Measurements from ENCODE around the gene STK32C.
A peak's percentile ranks its signal among the peaks of the same experiment; 100 is the strongest.

Gene STK32C

GRCh38 chr10:132259702-132260482 lies 47.9 kb downstream of the STK32C start:
- Mint-ChIP-seq H3K4me3 (no peak overlapping the region), H3K4me1 (peaks cover 2 to 5% of the 10 kb centered on the region in 2 donors), H3K27ac (no peak overlapping the region), H3K36me3 (no peaks in the 10 kb centered on the region), H3K27me3 (peaks cover 0 to 5% of the 10 kb centered on the region in 2 donors), H3K9me3 (no peaks in the 10 kb centered on the region)
- DNase-seq (no peak), ATAC-seq (replicated peaks) (no peak)

- Mint-ChIP-seq H3K4me3 (no peak overlapping the region), H3K4me1 (peaks cover 2 to 5% of the 10 kb centered on the region in 2 donors), H3K27me3 (peaks cover 0 to 5% of the 10 kb centered on the region in 2 donors), H3K27ac (no peak overlapping the region), H3K9me3 (no peaks in the 10 kb centered on the region), H3K36me3 (no peaks in the 10 kb centered on the region)
- no peak for ATAC-seq (replicated peaks)
- DNase-seq, result no peak
Measured at GRCh38 chr10:132258423-132258822, 49.3 kb downstream of the STK32C start.

- H3K27me3 Mint-ChIP-seq, result peaks cover 0 to under 1% of the 10 kb centered on the region in 2 donors
- ATAC-seq (replicated peaks) (no peak), DNase-seq (no peak)
- H3K27ac Mint-ChIP-seq, result no peak overlapping the region
- no peak overlapping the region for H3K4me3 Mint-ChIP-seq
- peaks cover 2 to 5% of the 10 kb centered on the region in 2 donors for H3K4me1 Mint-ChIP-seq
- H3K9me3 Mint-ChIP-seq, result no peaks in the 10 kb centered on the region
- H3K36me3 Mint-ChIP-seq, result no peaks in the 10 kb centered on the region
Measured at GRCh38 chr10:132257907-132258306, 49.8 kb downstream of the STK32C start.

- H3K9me3 Mint-ChIP-seq, result no peaks in the 10 kb centered on the region
- H3K4me1 Mint-ChIP-seq, result peaks cover 2 to 4% of the 10 kb centered on the region in 2 donors
- no peaks in the 10 kb centered on the region for H3K27me3 Mint-ChIP-seq
- no peak for DNase-seq
- peak overlapping the region; percentile 51 for H3K27ac Mint-ChIP-seq
- ATAC-seq (replicated peaks), result no peak
- no peak overlapping the region for H3K4me3 Mint-ChIP-seq
- no peaks in the 10 kb centered on the region for H3K36me3 Mint-ChIP-seq
Measured at GRCh38 chr10:132257271-132257670, 50.5 kb downstream of the STK32C start.

GRCh38 chr10:132256866-132257265 lies 50.9 kb downstream of the STK32C start:
- H3K4me3 Mint-ChIP-seq, result no peak overlapping the region
- H3K27me3 Mint-ChIP-seq, result no peaks in the 10 kb centered on the region
- DNase-seq, result no peak
- no peak overlapping the region for H3K27ac Mint-ChIP-seq
- no peaks in the 10 kb centered on the region for H3K4me1 Mint-ChIP-seq
- no peaks in the 10 kb centered on the region for H3K36me3 Mint-ChIP-seq
- ATAC-seq (replicated peaks), result no peak
- no peaks in the 10 kb centered on the region for H3K9me3 Mint-ChIP-seq

GRCh38 chr10:132255489-132256344 lies 52.0 kb downstream of the STK32C start:
- H3K27me3 Mint-ChIP-seq, result no peaks in the 10 kb centered on the region
- peak in 1 of 2 donors; percentile 16 for ATAC-seq (replicated peaks)
- H3K4me1 Mint-ChIP-seq, result no peaks in the 10 kb centered on the region
- H3K36me3 Mint-ChIP-seq, result no peaks in the 10 kb centered on the region
- H3K4me3 Mint-ChIP-seq, result no peak overlapping the region
- no peak for DNase-seq
- no peak overlapping the region for H3K27ac Mint-ChIP-seq
- no peaks in the 10 kb centered on the region for H3K9me3 Mint-ChIP-seq

GRCh38 chr10:132254841-132255240 lies 52.9 kb downstream of the STK32C start:
- H3K27me3 Mint-ChIP-seq, result no peaks in the 10 kb centered on the region
- H3K27ac Mint-ChIP-seq, result no peak overlapping the region
- no peak overlapping the region for H3K4me3 Mint-ChIP-seq
- no peaks in the 10 kb centered on the region for H3K36me3 Mint-ChIP-seq
- no peaks in the 10 kb centered on the region for H3K4me1 Mint-ChIP-seq
- DNase-seq (no peak), ATAC-seq (replicated peaks) (no peak)
- H3K9me3 Mint-ChIP-seq, result no peaks in the 10 kb centered on the region

GRCh38 chr10:132253092-132253687 lies 54.6 kb downstream of the STK32C start:
- Mint-ChIP-seq H3K36me3 (no peaks in the 10 kb centered on the region), H3K4me1 (no peaks in the 10 kb centered on the region), H3K27ac (no peak overlapping the region)

GRCh38 chr10:132252412-132252811 lies 55.3 kb downstream of the STK32C start:
- H3K27me3 Mint-ChIP-seq, result peaks cover 0 to 2% of the 10 kb centered on the region in 2 donors
- no peaks in the 10 kb centered on the region for H3K9me3 Mint-ChIP-seq
- no peak for DNase-seq
- no peak overlapping the region for H3K4me3 Mint-ChIP-seq
- ATAC-seq (replicated peaks), result no peak
- H3K36me3 Mint-ChIP-seq, result no peaks in the 10 kb centered on the region
- no peaks in the 10 kb centered on the region for H3K4me1 Mint-ChIP-seq
- H3K27ac Mint-ChIP-seq, result no peak overlapping the region

More at GRCh38 chr10:132253092-132253687, 54.6 kb downstream of the STK32C start:
- ATAC-seq (replicated peaks), result no peak
- no peak overlapping the region for H3K4me3 Mint-ChIP-seq
- no peaks in the 10 kb centered on the region for H3K9me3 Mint-ChIP-seq
- no peaks in the 10 kb centered on the region for H3K27me3 Mint-ChIP-seq
- no peak for DNase-seq

- Mint-ChIP-seq H3K36me3 (no peaks in the 10 kb centered on the region), H3K4me3 (no peak overlapping the region), H3K27ac (no peak overlapping the region), H3K9me3 (no peaks in the 10 kb centered on the region), H3K27me3 (peaks cover 0 to 5% of the 10 kb centered on the region in 2 donors), H3K4me1 (no peaks in the 10 kb centered on the region)
- no peak for DNase-seq
- no peak for ATAC-seq (replicated peaks)
Measured at GRCh38 chr10:132251928-132252327, 55.8 kb downstream of the STK32C start.

GRCh38 chr10:132250481-132251475 lies 57.0 kb downstream of the STK32C start:
- Mint-ChIP-seq H3K27ac (no peak overlapping the region), H3K4me3 (no peak overlapping the region), H3K4me1 (no peaks in the 10 kb centered on the region), H3K36me3 (no peaks in the 10 kb centered on the region), H3K9me3 (no peaks in the 10 kb centered on the region), H3K27me3 (peaks cover 0 to 5% of the 10 kb centered on the region in 2 donors)
- DNase-seq (no peak), ATAC-seq (replicated peaks) (no peak)

- Mint-ChIP-seq H3K27me3 (peaks cover 0 to 5% of the 10 kb centered on the region in 2 donors), H3K27ac (no peak overlapping the region)
Measured at GRCh38 chr10:132249824-132250375, 57.9 kb downstream of the STK32C start.

GRCh38 chr10:132249226-132249724 lies 58.5 kb downstream of the STK32C start:
- H3K9me3 Mint-ChIP-seq, result no peaks in the 10 kb centered on the region
- DNase-seq (no peak), ATAC-seq (replicated peaks) (no peak)
- no peak overlapping the region for H3K27ac Mint-ChIP-seq
- no peak overlapping the region for H3K4me3 Mint-ChIP-seq
- no peaks in the 10 kb centered on the region for H3K36me3 Mint-ChIP-seq
- peaks cover 0 to 5% of the 10 kb centered on the region in 2 donors for H3K27me3 Mint-ChIP-seq
- H3K4me1 Mint-ChIP-seq, result no peaks in the 10 kb centered on the region

More at GRCh38 chr10:132249824-132250375, 57.9 kb downstream of the STK32C start:
- Mint-ChIP-seq H3K4me3 (no peak overlapping the region), H3K9me3 (no peaks in the 10 kb centered on the region), H3K36me3 (no peaks in the 10 kb centered on the region), H3K4me1 (no peaks in the 10 kb centered on the region)
- ATAC-seq (replicated peaks) (no peak), DNase-seq (no peak)

Data from stimulated activated naive B cell treated with anti-CD40 and anti-IgM and Interleukin-4, amounts not matched to agents 10 μg/mL and 1 μg/mL and 100 μg/mL, for 72 hours (primary cell).